SK-N-SH (cell line): Measurements from ENCODE around the gene SF3A1. TPM values are rescaled to one million over a fixed set of nuclear protein-coding genes. Genes with fewer than 3 reads are reported as not detected.
A peak's percentile ranks its signal among the peaks of the same experiment; 100 is the strongest.

ENCODE experiments used
- CTCF ChIA-PET: fragments of 300-600, 350-600 bp; formaldehyde crosslinking; extraction: SDS; loops from one replicate; lab custom pipeline; 2021; lab: Yijun Ruan, JAX
- POLR2A ChIA-PET: fragments of 350-600 bp; sonication (Branson Sonifier 250); formaldehyde crosslinking; extraction: SDS; loops from one replicate; lab custom pipeline; 2020; ENCODE audit warnings: antibody characterized with exemption, inconsistent platforms; lab: Yijun Ruan, JAX
- DNase-seq: peaks from one replicate; pipeline ENCODE4 v3.0.0; 2012
- H2AFZ ChIP-seq: fragments of 200-600 bp; sonication (generic); 2 replicates; pipeline ENCODE4 v1.8.1; 2016; ENCODE audit warnings: antibody characterized with exemption, mild to moderate bottlenecking, low read depth
- H3F3A ChIP-seq: fragments of 200-600 bp; sonication (generic); replicated peaks from 2 replicates; pipeline ENCODE3; 2016; ENCODE audit warnings: antibody characterized with exemption, mild to moderate bottlenecking; ENCODE audit not compliant: insufficient read depth
- H3K27ac ChIP-seq, 2 experiments: fragments of 200-500 bp in 1 of 2; fragments of 200-600 bp in 1 of 2; sonication (Bioruptor generic) in 1 of 2; sonication (generic), shearing (Covaris generic) in 1 of 2; 2 replicates each; pipeline versions ENCODE4 v1.5.1 to v1.6.1; 2014 to 2016; ENCODE audit warnings: low read depth in 2 of 2, inconsistent platforms in 1 of 2, low read length in 1 of 2, mild to moderate bottlenecking in 1 of 2, mixed read lengths in 1 of 2
- H3K27me3 ChIP-seq: fragments of 200-600 bp; sonication (generic), shearing (Covaris generic); 2 replicates; pipeline ENCODE4 v1.6.1; 2016; ENCODE audit warnings: mixed run types; ENCODE audit not compliant: insufficient read depth
- H3K36me3 ChIP-seq, 2 experiments: fragments of 200-500 bp in 1 of 2; fragments of 200-600 bp in 1 of 2; sonication (Bioruptor generic) in 1 of 2; sonication (generic) in 1 of 2; replicated peaks in 1 of 2; 2 replicates each; pipeline versions ENCODE3 to v1.5.1; 2014 to 2016; ENCODE audit warnings: low read length in 1 of 2, mild to moderate bottlenecking in 1 of 2; ENCODE audit not compliant: insufficient read depth in 2 of 2, control insufficient read depth in 1 of 2
- H3K4me1 ChIP-seq, 2 experiments: fragments of 200-500 bp in 1 of 2; fragments of 200-600 bp in 1 of 2; sonication (Bioruptor generic) in 1 of 2; sonication (generic), shearing (Covaris generic) in 1 of 2; 2 replicates each; pipeline versions ENCODE4 v1.5.1 to v1.6.1; 2014 to 2016; ENCODE audit warnings: low read depth in 1 of 2, low read length in 1 of 2, mixed run types in 1 of 2; ENCODE audit not compliant: insufficient read depth in 2 of 2, control insufficient read depth in 1 of 2
- H3K4me2 ChIP-seq: fragments of 200-600 bp; sonication (generic), shearing (Covaris generic); 2 replicates; pipeline ENCODE4 v1.6.1; 2017; ENCODE audit warnings: mixed run types
- H3K4me3 ChIP-seq, 2 experiments: fragments of 200-500 bp in 1 of 2; fragments of 200-600 bp in 1 of 2; sonication (Bioruptor generic) in 1 of 2; sonication (generic), shearing (Covaris generic) in 1 of 2; 2 replicates each; pipeline versions ENCODE4 v1.5.1 to v1.8.1; 2014 to 2016; ENCODE audit warnings: low read depth in 2 of 2, inconsistent platforms in 1 of 2, low read length in 1 of 2, mild to moderate bottlenecking in 1 of 2, mixed read lengths in 1 of 2, moderate library complexity in 1 of 2
- H3K79me2 ChIP-seq: fragments of 200-600 bp; sonication (generic); 2 replicates; pipeline ENCODE4 v1.8.1; 2017; ENCODE audit warnings: mild to moderate bottlenecking; ENCODE audit not compliant: insufficient read depth
- H3K9ac ChIP-seq: fragments of 200-600 bp; sonication (generic); 2 replicates; pipeline ENCODE4 v1.6.1; 2017; ENCODE audit warnings: mixed run types
- H3K9me2 ChIP-seq: fragments of 200-600 bp; sonication (generic); 2 replicates; pipeline ENCODE4 v1.6.1; 2017; ENCODE audit warnings: mixed run types
- H3K9me3 ChIP-seq: fragments of 200-600 bp; sonication (generic); 2 replicates; pipeline ENCODE4 v1.6.1; 2017; ENCODE audit warnings: mixed run types, mild to moderate bottlenecking, moderate library complexity
- H4K20me1 ChIP-seq: fragments of 200-600 bp; sonication (generic); 2 replicates; pipeline ENCODE4 v1.6.1; 2017; ENCODE audit warnings: mild to moderate bottlenecking, mixed run types; ENCODE audit not compliant: insufficient read depth
- ELF1 ChIP-seq: IDR thresholded peaks from 2 replicates; pipeline ENCODE4 v1.4.0; 2012
- MAX ChIP-seq: IDR thresholded peaks from 2 replicates; pipeline ENCODE4 v1.4.0; 2012; ENCODE audit warnings: low read depth
- PBX3 ChIP-seq: IDR thresholded peaks from 2 replicates; pipeline ENCODE4; 2012
- POLR2AphosphoS5 ChIP-seq: IDR thresholded peaks from 2 replicates; pipeline ENCODE4 v1.6.1; 2012; ENCODE audit warnings: low read depth, low read length
- RXRA ChIP-seq: IDR thresholded peaks from 2 replicates; pipeline ENCODE4 v1.4.0; 2012; ENCODE audit warnings: low read depth, mild to moderate bottlenecking, borderline replicate concordance
- SMC3 ChIP-seq: IDR thresholded peaks from 2 replicates; pipeline ENCODE4 v1.6.1; 2012; ENCODE audit warnings: low read depth, low read length, improper control_type of control experiment
- TEAD4 ChIP-seq: IDR thresholded peaks from 2 replicates; pipeline ENCODE4 v1.4.0; 2012; ENCODE audit warnings: mild to moderate bottlenecking, borderline replicate concordance; ENCODE audit not compliant: insufficient read depth
- USF2 ChIP-seq: fragments of 150-350 bp; IDR thresholded peaks from 2 replicates; pipeline ENCODE4 v1.6.1; 2017; ENCODE audit warnings: antibody characterized with exemption, low read length, low read depth, borderline replicate concordance
- ZBTB33 ChIP-seq: IDR thresholded peaks from 2 replicates; pipeline ENCODE4 v1.4.0; 2012; ENCODE audit warnings: low read depth, borderline replicate concordance
- WGBS: methylation state at CpG from one replicate; pipeline ENCODE4 v1.1.6; 2017; ENCODE audit warnings: low lambda C conversion rate; 5-methylcytosine and 5-hydroxymethylcytosine counted together
- polyA plus RNA-seq, 3 experiments: library from polyadenylated mRNA; depleted of rRNA; stranded (reverse); fragments of >200 nt; gene quantifications; 2 replicates each; pipeline ENCODE4 v1.2.3, GENCODE V29; 2012

Gene SF3A1
- polyA plus RNA-seq, 1 of the 3 experiments (the other 2 are of a cell fraction) = 75.2 TPM

- TF ChIP-seq USF2 (no peak), ZBTB33 (no peak), POLR2AphosphoS5 (peak; percentile 62; the same call in 1 of the 2 replicates), PBX3 (peak; percentile 1; the same call in 1 of the 2 replicates), ELF1 (no peak), SMC3 (0 out of 2 replicates have a peak, but pooled peaks have one; percentile 6), RXRA (no peak), MAX (no peak; the same call in none of the 2 replicates)
Observed at GRCh38 chr22:30289141-30289979, 67.3 kb downstream of the SF3A1 start, which contains the start of gene CASTOR1 (continued).

GRCh38 chr22:30288419-30289140 is 68.1 kb downstream of the SF3A1 start:
- peaks cover 16 to 30% of the 10 kb centered on the region in 2 experiments; a peak in 2 of 4 replicates for H3K4me1 ChIP-seq
- no peaks in the 10 kb centered on the region for H3K79me2 ChIP-seq
- H3F3A ChIP-seq = peaks cover 17% of the 10 kb centered on the region
- DNase-seq = no peak
- H3K4me2 ChIP-seq = peak overlapping the region; percentile 95
- peak overlapping the region; percentile 80; the same call in 1 of the 2 replicates for H2AFZ ChIP-seq
- TF ChIP-seq SMC3 (no peak), TEAD4 (no peak)
- TF ChIP-seq, all 33 proteins: peak for 0
- Histone ChIP-seq H3K36me3 (peaks cover 0 to 21% of the 10 kb centered on the region in 2 experiments), H3K9ac (peak overlapping the region; percentile 76), H3K9me2 (no peaks in the 10 kb centered on the region), H4K20me1 (peaks cover 4% of the 10 kb centered on the region; the same call in 1 of the 2 replicates), H3K4me3 (peak overlapping the region; percentile 83 to 84), H3K9me3 (no peaks in the 10 kb centered on the region), H3K27me3 (no peaks in the 10 kb centered on the region), H3K27ac (peak overlapping the region; percentile 53 to 73; a peak in 3 of 4 replicates)
- POLR2A ChIA-PET = interaction anchor here (1.1 to 3.5 kb wide), 4 partner anchors 25 to 99 kb away, joined by 3 to 10 read pairs (median 5); partner anchors contain the start of genes CCDC157, RNF215 and SF3A1
- CTCF ChIA-PET = interaction anchor here (0.6 to 12.9 kb wide), 62 partner anchors 9 to 231 kb away, joined by 3 to 228 read pairs (median 5); partner anchors contain the start of genes CCDC157, RNF215, SEC14L2 and SF3A1
- WGBS = 32% methylated on average over 18 of the region's 27 CpGs
